CD14-positive monocyte (primary cell): ENCODE data around the gene RALGAPA2. TPM values are rescaled to one million over a fixed set of nuclear protein-coding genes. Genes with fewer than 3 reads are reported as not detected.
A peak's percentile ranks its signal among the peaks of the same experiment; 100 is the strongest.

ENCODE experiments used
- DNase-seq, 3 donors: peaks; one replicate each; pipeline ENCODE4 v3.0.0-alpha.2; 2011 to 2022
- H2AFZ ChIP-seq: 2 replicates; pipeline ENCODE4 v1.6.0; 2012; ENCODE audit warnings: mild to moderate bottlenecking, low read depth, low read length, inconsistent platforms; ENCODE audit not compliant: insufficient read depth, poor library complexity, severe bottlenecking
- H3K27ac ChIP-seq, 2 donors: 1 replicate in 1 of 2; 2 replicates in 1 of 2; pipeline ENCODE4 v1.5.1; 2012 to 2013; ENCODE audit warnings: low read length in 2 of 2, control low read depth in 1 of 2, inconsistent platforms in 1 of 2, low read depth in 1 of 2, mild to moderate bottlenecking in 1 of 2
- H3K27me3 ChIP-seq, 2 donors: one replicate each; pipeline versions ENCODE4 v1.6.0 to v1.6.1; 2011 to 2013; ENCODE audit warnings: low read length in 2 of 2; ENCODE audit not compliant: control insufficient read depth in 2 of 2, insufficient read depth in 2 of 2
- H3K36me3 ChIP-seq, 2 donors: replicated peaks in 1 of 2; 1 replicate in 1 of 2; 2 replicates in 1 of 2; pipeline versions ENCODE4 v1.5.1 to v1.6.1; 2012 to 2013; ENCODE audit warnings: low read length in 2 of 2, control low read depth in 1 of 2, inconsistent platforms in 1 of 2, mild to moderate bottlenecking in 1 of 2; ENCODE audit not compliant: insufficient read depth in 2 of 2, control insufficient read depth in 1 of 2
- H3K4me1 ChIP-seq, 2 donors: 1 replicate in 1 of 2; 2 replicates in 1 of 2; pipeline versions ENCODE4 v1.5.1 to v1.6.1; 2012 to 2013; ENCODE audit warnings: low read length in 2 of 2, control low read depth in 1 of 2, inconsistent platforms in 1 of 2, mild to moderate bottlenecking in 1 of 2, moderate library complexity in 1 of 2; ENCODE audit not compliant: insufficient read depth in 2 of 2, control insufficient read depth in 1 of 2
- H3K4me2 ChIP-seq: replicated peaks from 2 replicates; pipeline ENCODE3; 2012; ENCODE audit warnings: low read length, moderate library complexity, mild to moderate bottlenecking; ENCODE audit not compliant: poor library complexity, severe bottlenecking; ENCODE audit errors: extremely low read depth
- H3K4me3 ChIP-seq, 3 experiments: fragments of 200-600 bp in 1 of 3; sonication (generic) in 1 of 3; replicated peaks in 1 of 3; 1 replicate in 2 of 3; 2 replicates in 1 of 3; pipeline ENCODE4 v1.5.1; 2011 to 2013; ENCODE audit warnings: low read length in 3 of 3, mild to moderate bottlenecking in 3 of 3, control low read depth in 2 of 3, low read depth in 2 of 3, inconsistent platforms in 1 of 3, moderate library complexity in 1 of 3
- H3K79me2 ChIP-seq: 2 replicates; pipeline ENCODE4 v1.6.0; 2012; ENCODE audit warnings: mild to moderate bottlenecking, control low read depth, inconsistent platforms, low read length, moderate library complexity; ENCODE audit not compliant: insufficient read depth
- H3K9ac ChIP-seq: 2 replicates; pipeline ENCODE4 v1.6.0; 2017; ENCODE audit warnings: low read length, mild to moderate bottlenecking; ENCODE audit not compliant: insufficient read depth, poor library complexity, severe bottlenecking
- H3K9me3 ChIP-seq, 2 donors: replicated peaks in 1 of 2; 1 replicate in 1 of 2; 2 replicates in 1 of 2; pipeline versions ENCODE4 v1.5.1 to v1.6.1; 2012 to 2013; ENCODE audit warnings: low read length in 2 of 2, control low read depth in 1 of 2; ENCODE audit not compliant: control insufficient read depth in 1 of 2, insufficient read depth in 1 of 2
- H4K20me1 ChIP-seq: 2 replicates; pipeline ENCODE4 v1.6.0; 2012; ENCODE audit warnings: mild to moderate bottlenecking, low read length, control low read depth, moderate library complexity; ENCODE audit not compliant: insufficient read depth
- H3K27ac Mint-ChIP-seq, 7 donors: one replicate each; pipeline ENCODE4 v1.8.0; 2020; ENCODE audit warnings: mild to moderate bottlenecking in 7 of 7, mixed read lengths in 7 of 7, moderate library complexity in 6 of 7, inconsistent platforms in 2 of 7
- H3K27me3 Mint-ChIP-seq, 3 donors: one replicate each; pipeline ENCODE4 v1.8.0; 2021 to 2022; ENCODE audit warnings: low read depth in 3 of 3, mild to moderate bottlenecking in 3 of 3, mixed read lengths in 3 of 3, moderate library complexity in 3 of 3, inconsistent platforms in 1 of 3
- H3K36me3 Mint-ChIP-seq, 2 donors: one replicate each; pipeline ENCODE4 v1.8.0; 2020; ENCODE audit warnings: mixed read lengths in 2 of 2, inconsistent platforms in 1 of 2, mild to moderate bottlenecking in 1 of 2
- H3K4me1 Mint-ChIP-seq: one replicate; pipeline ENCODE4 v1.8.0; 2020; ENCODE audit warnings: mild to moderate bottlenecking, mixed read lengths
- H3K4me3 Mint-ChIP-seq, 2 donors: one replicate each; pipeline ENCODE4 v1.8.0; 2020; ENCODE audit warnings: mild to moderate bottlenecking in 2 of 2, mixed read lengths in 2 of 2, moderate library complexity in 1 of 2
- H3K9me3 Mint-ChIP-seq, 7 donors: one replicate each; pipeline ENCODE4 v1.8.0; 2020 to 2022; ENCODE audit warnings: mixed read lengths in 7 of 7, mild to moderate bottlenecking in 6 of 7, moderate library complexity in 6 of 7, inconsistent platforms in 2 of 7
- CTCF ChIP-seq: fragments of 200-600 bp; IDR thresholded peaks from one replicate; pipeline ENCODE4 v1.8.0; 2022; ENCODE audit warnings: antibody characterized with exemption, mild to moderate bottlenecking
- WGBS: methylation state at CpG from one replicate; pipeline ENCODE4 v1.1.5; 2013; ENCODE audit warnings: missing lambda C conversion rate; ENCODE audit not compliant: insufficient coverage; 5-methylcytosine and 5-hydroxymethylcytosine counted together
- intact Hi-C, 2 donors: fragments of 100-400 bp; cut with micrococcal nuclease; formaldehyde crosslinking; loops; one replicate each; pipeline versions ENCODE4 v1.15.0 to v1.15.1; 2023
- polyA plus RNA-seq, 3 donors: library from polyadenylated mRNA; depleted of rRNA in 1 of 3; unstranded in 2 of 3; stranded (reverse) in 1 of 3; fragments of 300-500 nt in 2 of 3; fragments of >200 nt in 1 of 3; fragmentation: Illumina TruSeq in 2 of 3; gene quantifications; 1 replicate in 2 of 3; 2 replicates in 1 of 3; pipeline ENCODE4 v1.2.3, GENCODE V29; 2012 to 2021

Gene RALGAPA2
- polyA plus RNA-seq, 3 donors, result 6.2 to 13.0 (median 8.9) TPM

- no peak overlapping the region for H3K27ac ChIP-seq
- TF ChIP-seq CTCF, result no peak
- H3K4me1 Mint-ChIP-seq, result peaks cover 4% of the 10 kb centered on the region
- H3K9me3 ChIP-seq, result no peaks in the 10 kb centered on the region
- no peaks in the 10 kb centered on the region for H4K20me1 ChIP-seq
- no peaks in the 10 kb centered on the region for H3K27me3 ChIP-seq
- no peak overlapping the region for H3K4me3 ChIP-seq
- H3K4me2 ChIP-seq, result no peak overlapping the region
- peaks cover 14 to 55% of the 10 kb centered on the region in 2 donors for H3K36me3 ChIP-seq
- no peak overlapping the region for H3K9ac ChIP-seq
- peaks cover 43 to 70% of the 10 kb centered on the region in 2 donors for H3K36me3 Mint-ChIP-seq
- intact Hi-C loops, result no loop called here
- no peaks in the 10 kb centered on the region for H3K79me2 ChIP-seq
- peaks cover 0 to 2% (median 2%) of the 10 kb centered on the region in 3 donors for H3K27me3 Mint-ChIP-seq
- peak overlapping the region in 1 of 7 donors; percentile 54 for H3K27ac Mint-ChIP-seq
- WGBS, result no CpG with 5 or more reads among the region's 1 CpG
- no peak overlapping the region for H2AFZ ChIP-seq
- no peak for DNase-seq
- H3K4me3 Mint-ChIP-seq, result no peak overlapping the region
- H3K4me1 ChIP-seq, result no peaks in the 10 kb centered on the region
- no peaks in the 10 kb centered on the region for H3K9me3 Mint-ChIP-seq
Measured at GRCh38 chr20:20480126-20480525, 232.3 kb downstream of the RALGAPA2 start.

GRCh38 chr20:20477444-20478041, 234.9 kb downstream of the RALGAPA2 start:
- peaks cover 42 to 73% of the 10 kb centered on the region in 2 donors for H3K36me3 Mint-ChIP-seq
- Histone ChIP-seq H3K9ac (no peak overlapping the region), H4K20me1 (no peaks in the 10 kb centered on the region), H3K9me3 (no peaks in the 10 kb centered on the region), H3K27me3 (no peaks in the 10 kb centered on the region), H3K4me3 (no peak overlapping the region), H3K36me3 (peaks cover 16 to 51% of the 10 kb centered on the region in 2 donors), H3K4me2 (no peak overlapping the region), H3K79me2 (no peaks in the 10 kb centered on the region), H2AFZ (no peak overlapping the region), H3K4me1 (no peaks in the 10 kb centered on the region), H3K27ac (no peak overlapping the region)
- WGBS, result 100% methylated on average over 3 of the region's 5 CpGs
- intact Hi-C loops, result no loop called here
- peaks cover 4% of the 10 kb centered on the region for H3K4me1 Mint-ChIP-seq
- peak overlapping the region in 1 of 7 donors; percentile 36 for H3K27ac Mint-ChIP-seq
- peaks cover 0 to 2% (median 0%) of the 10 kb centered on the region in 3 donors for H3K27me3 Mint-ChIP-seq
- no peak for TF ChIP-seq CTCF
- DNase-seq, result no peak
- no peaks in the 10 kb centered on the region for H3K9me3 Mint-ChIP-seq
- H3K4me3 Mint-ChIP-seq, result no peak overlapping the region
